NCI-H1694 (cell line): Measurements from ENCODE around the gene PLA2G4B.

Experiments
- DNase-seq: peaks from one replicate; lab custom pipeline; 2025; lab: John Stamatoyannopoulos, UW

Gene PLA2G4B

GRCh38 chr15:41888662-41889253 is 50.1 kb downstream of the PLA2G4B start:
- no peak for DNase-seq

DNA sequence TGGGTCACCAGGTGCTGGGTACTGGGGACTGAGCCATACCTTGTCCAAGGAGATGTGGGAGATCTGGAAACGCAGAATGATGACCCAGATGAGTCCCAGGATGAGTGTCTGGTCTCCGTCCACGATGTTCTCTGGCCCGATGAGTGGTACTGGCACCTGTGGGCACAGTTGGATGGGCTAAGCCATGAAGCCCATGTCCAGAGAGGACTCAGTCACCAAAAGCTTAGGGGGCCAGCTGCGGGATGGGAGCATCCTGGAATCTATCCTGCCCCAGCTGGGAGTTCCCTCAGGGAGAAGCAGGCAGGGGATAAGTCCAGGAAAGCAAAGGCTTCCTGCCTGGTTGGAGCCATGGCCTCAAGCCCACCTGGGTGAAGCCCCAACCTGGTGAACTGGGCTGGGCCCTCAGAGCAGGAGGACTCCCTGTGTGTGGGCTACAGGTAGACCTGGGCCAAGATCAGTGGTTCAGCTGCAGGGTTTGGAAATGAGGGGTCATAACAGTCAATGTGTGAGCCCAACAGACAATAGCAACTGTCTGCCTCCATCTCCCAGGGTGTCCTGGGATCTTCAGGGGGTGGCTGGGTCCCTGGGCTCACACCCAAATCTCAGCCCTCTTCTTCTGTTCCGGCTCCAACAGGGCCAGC is 51.5 kb downstream of the PLA2G4B start:
- no peak for DNase-seq

- DNase-seq, result no peak
Observed at GRCh38 chr15:41891226-41891625, 52.6 kb downstream of the PLA2G4B start.

- peak; percentile 26 for DNase-seq
Observed at GRCh38 chr15:41891946-41892345, 53.3 kb downstream of the PLA2G4B start.

- peak; percentile 9 for DNase-seq
Observed at GRCh38 chr15:41892621-41893421, 54.2 kb downstream of the PLA2G4B start.

DNA sequence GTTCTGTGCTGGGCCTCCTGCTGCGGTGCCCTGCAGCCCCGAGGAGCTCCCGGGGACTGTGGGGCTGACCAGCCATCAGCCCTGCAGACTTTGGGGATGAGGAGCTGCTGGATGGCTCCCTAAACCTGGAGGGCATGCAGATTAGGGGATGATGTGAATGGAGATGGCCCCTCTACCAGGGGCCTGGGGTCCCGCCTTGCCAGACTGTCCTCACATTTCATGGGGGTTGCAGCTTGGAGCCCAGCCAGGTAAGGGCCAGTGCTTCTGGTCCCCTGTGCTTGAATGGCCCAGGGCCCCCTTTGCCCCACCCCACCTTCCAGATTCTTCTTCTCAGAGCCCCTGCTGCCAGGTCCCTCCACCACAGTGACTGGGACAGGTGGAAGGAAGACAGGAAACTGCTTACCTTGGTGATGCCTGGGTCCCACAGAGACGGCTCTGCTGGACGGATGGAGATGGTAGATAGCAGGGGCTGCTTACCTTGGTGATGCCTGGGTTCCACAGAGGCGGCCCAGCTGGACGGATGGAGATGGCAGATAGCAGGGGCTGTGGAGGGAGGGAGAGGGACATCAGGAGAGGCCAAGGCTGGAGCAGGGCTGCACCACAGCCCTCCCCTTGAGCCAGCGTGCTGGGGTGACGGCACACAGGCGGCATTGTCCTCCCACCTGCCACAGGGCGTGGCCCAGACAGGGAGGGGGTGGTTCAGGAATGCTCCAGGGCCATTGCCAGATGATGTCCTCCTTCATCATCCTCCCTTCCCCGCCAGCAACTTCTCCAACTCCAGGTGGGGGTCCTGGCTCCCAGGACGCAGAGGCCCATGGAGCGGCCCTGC is 55.0 kb downstream of the PLA2G4B start, which contains the start of gene SPTBN5:
SPTBN5 (minus strand) TSS at position 632 of the 829 bp plus-strand sequence; CDS start at position 76, 556 bp downstream.
- no peak for DNase-seq

DNA sequence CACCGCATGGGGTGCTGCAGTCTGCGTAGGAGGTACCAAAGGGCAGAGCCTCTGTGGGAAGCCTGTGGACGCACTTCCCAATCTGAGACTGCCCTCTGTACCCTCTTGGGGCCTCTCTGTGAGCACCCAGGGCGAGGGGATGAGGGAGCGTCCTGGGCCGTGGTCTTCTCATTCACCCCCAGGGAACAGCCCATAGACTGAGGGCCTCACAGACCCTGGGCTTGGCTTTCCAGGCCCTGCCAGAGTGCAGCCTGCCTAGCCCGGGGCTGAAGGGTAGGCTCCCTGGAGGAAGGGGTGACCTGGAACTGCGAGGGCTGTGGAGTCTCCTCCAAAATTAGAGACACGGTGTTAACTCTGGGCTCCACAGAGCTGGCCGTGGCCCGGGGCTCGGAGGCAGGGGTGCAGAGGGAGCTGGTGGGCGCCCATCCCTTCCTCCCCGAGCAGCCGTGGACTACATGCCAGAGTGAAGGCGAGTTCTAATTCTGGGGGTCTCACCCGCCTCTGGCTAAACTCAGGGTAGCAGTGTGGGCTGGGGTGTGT is 55.7 kb downstream of the PLA2G4B start:
- no peak for DNase-seq

DNA sequence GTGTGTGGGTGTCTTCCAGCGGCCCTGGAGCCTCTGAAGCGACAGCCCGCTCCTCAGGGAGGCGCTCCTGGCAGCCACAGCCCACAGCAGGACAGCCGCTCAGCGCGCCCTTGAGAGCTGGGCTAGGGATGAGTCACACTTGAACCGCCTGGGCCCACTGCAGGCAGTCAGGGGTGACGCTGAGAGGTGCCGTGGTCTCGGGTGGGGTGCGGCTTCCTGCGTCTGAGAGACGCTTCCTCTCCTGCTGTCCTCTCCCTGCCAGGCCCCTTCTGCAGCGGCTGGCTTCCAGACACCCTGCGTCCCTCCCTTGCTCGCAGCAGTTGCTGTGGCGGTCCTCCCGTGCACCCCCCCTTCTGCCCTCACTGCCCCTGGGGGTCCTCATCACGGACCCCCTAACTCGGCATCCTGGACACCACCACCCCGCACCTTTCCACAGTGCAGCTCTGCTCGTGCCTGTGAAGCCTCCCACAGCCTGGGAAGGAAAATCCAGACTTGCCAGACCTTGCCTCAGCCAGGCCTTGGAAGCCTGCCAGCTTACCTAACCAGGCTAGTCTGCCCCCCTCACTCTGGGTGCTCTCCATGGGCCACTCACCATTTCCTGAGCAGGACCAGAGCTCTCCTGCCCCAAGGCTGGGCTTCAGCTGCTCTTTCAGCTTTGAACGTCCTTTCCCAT is 56.3 kb downstream of the PLA2G4B start:
- peak; percentile 16 for DNase-seq

GRCh38 chr15:41895491-41895890 is 56.8 kb downstream of the PLA2G4B start:
- no peak for DNase-seq

DNA sequence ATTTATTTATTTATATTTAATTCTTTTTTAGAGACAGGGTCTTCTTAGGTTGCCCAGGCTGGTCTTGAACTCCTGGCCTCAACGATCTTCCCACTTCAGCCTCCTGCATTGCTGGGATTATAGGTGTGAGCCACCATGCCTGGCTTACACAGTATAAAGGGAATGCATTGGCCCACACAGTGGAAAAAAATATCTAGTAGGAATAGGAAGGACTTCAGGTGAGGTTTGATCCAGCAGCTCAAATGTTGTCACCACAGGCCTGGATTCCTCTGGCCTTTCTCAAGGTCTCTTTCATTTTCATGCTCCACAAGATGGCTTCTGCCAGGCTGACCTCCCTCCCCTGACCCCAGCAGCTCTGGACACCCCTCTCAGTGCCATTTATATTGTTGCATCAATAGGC is 57.3 kb downstream of the PLA2G4B start:
- no peak for DNase-seq

GRCh38 chr15:41896566-41896965 is 57.9 kb downstream of the PLA2G4B start:
- DNase-seq, result no peak

- DNase-seq, result peak; percentile 51
Observed at GRCh38 chr15:41897363-41897799, 58.7 kb downstream of the PLA2G4B start.
